Endodermal cell (in vitro differentiated cells): ENCODE data around the gene CYCS. TPM values are rescaled to one million over a fixed set of nuclear protein-coding genes. Genes with fewer than 3 reads are reported as not detected.
"Not testable (repeated sequence)": the region's sequence is repeated elsewhere in the genome, so short reads cannot be mapped to it uniquely, and the experiment has no call there.

Experiments used
- DNase-seq: peaks from one replicate; pipeline ENCODE4 v3.0.0-alpha.2; 2017
- H3K27ac ChIP-seq: 2 replicates; pipeline ENCODE4 v1.5.1; 2013; ENCODE audit warnings: mild to moderate bottlenecking, low read depth, low read length, moderate library complexity
- H3K27me3 ChIP-seq: 2 replicates; pipeline ENCODE4 v1.6.1; 2013; ENCODE audit warnings: mild to moderate bottlenecking, low read length, moderate library complexity; ENCODE audit not compliant: insufficient read depth, control insufficient read depth, poor library complexity, severe bottlenecking
- H3K36me3 ChIP-seq: 2 replicates; pipeline ENCODE4 v1.7.0; 2013; ENCODE audit warnings: mild to moderate bottlenecking, low read length, moderate library complexity; ENCODE audit not compliant: control insufficient read depth, insufficient read depth
- H3K4me1 ChIP-seq: one replicate; pipeline ENCODE4 v1.7.0; 2013; ENCODE audit warnings: low read length; ENCODE audit not compliant: control insufficient read depth, insufficient read depth
- H3K4me3 ChIP-seq: 2 replicates; pipeline ENCODE4 v1.5.1; 2013; ENCODE audit warnings: mild to moderate bottlenecking, low read length, moderate library complexity
- H3K9ac ChIP-seq: 2 replicates; pipeline ENCODE4 v1.6.1; 2013; ENCODE audit warnings: mild to moderate bottlenecking, low read length, moderate library complexity; ENCODE audit not compliant: poor library complexity, severe bottlenecking; ENCODE audit errors: extremely low read depth
- H3K9me3 ChIP-seq: 2 replicates; pipeline ENCODE4 v1.6.1; 2013; ENCODE audit warnings: mild to moderate bottlenecking, low read length, moderate library complexity; ENCODE audit not compliant: control insufficient read depth
- H3K27ac Mint-ChIP-seq: 2 replicates; pipeline ENCODE4 v1.8.0; 2020; ENCODE audit warnings: mixed read lengths
- H3K27me3 Mint-ChIP-seq: 2 replicates; pipeline ENCODE4 v1.8.0; 2021; ENCODE audit warnings: mild to moderate bottlenecking, mixed read lengths; ENCODE audit not compliant: insufficient read depth
- H3K36me3 Mint-ChIP-seq: 2 replicates; pipeline ENCODE4 v1.8.0; 2020; ENCODE audit warnings: low read depth, mixed read lengths
- H3K4me1 Mint-ChIP-seq: 2 replicates; pipeline ENCODE4 v1.8.0; 2020; ENCODE audit warnings: mixed read lengths
- H3K4me3 Mint-ChIP-seq: 2 replicates; pipeline ENCODE4 v1.8.0; 2020; ENCODE audit warnings: mild to moderate bottlenecking, moderate library complexity, mixed read lengths
- H3K9me3 Mint-ChIP-seq: 2 replicates; pipeline ENCODE4 v1.8.0; 2020; ENCODE audit warnings: mild to moderate bottlenecking, mixed read lengths
- CTCF ChIP-seq: fragments of 200-600 bp; sonication (generic); conservative IDR thresholded peaks from 2 replicates; pipeline ENCODE4 v1.5.0; 2021; ENCODE audit warnings: antibody characterized with exemption, mild to moderate bottlenecking
- WGBS, 2 experiments: methylation state at CpG; one replicate each; pipeline versions ENCODE4 v1.1.5 to v1.1.7; 2013; ENCODE audit warnings: missing lambda C conversion rate in 2 of 2, mixed read lengths in 1 of 2; ENCODE audit not compliant: insufficient coverage in 1 of 2, insufficient read length in 1 of 2; 5-methylcytosine and 5-hydroxymethylcytosine counted together
- total RNA-seq, 2 donors: library from RNA; stranded (reverse); fragmentation: NEBNext Ultra II Directional in 1 of 2; extraction: Animal tissue kit (Norgen Biotek cat#: 25700) in 1 of 2; gene quantifications; 2 replicates in 1 of 2; 3 replicates in 1 of 2; pipeline ENCODE4 v1.2.1, GENCODE V29; 2021

Gene CYCS
- total RNA-seq, 2 donors from 2014 or later, result 118 to 126 TPM

DNA sequence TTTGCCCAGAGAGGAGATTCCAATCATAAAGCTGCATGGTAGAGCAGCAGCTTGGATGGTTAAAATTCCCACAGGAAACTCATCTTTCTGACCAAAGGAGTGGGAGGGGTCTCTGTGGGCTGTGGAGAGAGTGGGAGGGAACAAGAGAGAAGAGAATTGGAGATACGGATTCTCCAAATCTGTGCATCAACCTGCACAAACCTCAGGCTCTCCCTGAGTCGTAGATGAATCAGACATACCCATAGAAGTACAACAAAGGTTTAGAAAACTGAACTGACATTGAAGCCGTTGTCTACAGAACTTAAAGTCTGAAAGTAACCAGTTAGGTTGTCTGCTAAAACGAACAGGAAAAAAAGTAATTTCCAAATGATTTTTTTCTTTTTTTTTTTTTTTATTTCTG is 41.9 kb downstream of the CYCS start:
- no peaks in the 10 kb centered on the region for H3K27me3 ChIP-seq
- Mint-ChIP-seq H3K27ac (no peak overlapping the region), H3K27me3 (no peaks in the 10 kb centered on the region), H3K36me3 (no peaks in the 10 kb centered on the region), H3K4me3 (no peak overlapping the region), H3K9me3 (no peaks in the 10 kb centered on the region), H3K4me1 (no peaks in the 10 kb centered on the region)
- no peaks in the 10 kb centered on the region for H3K36me3 ChIP-seq
- H3K27ac ChIP-seq, result no peak overlapping the region
- no peaks in the 10 kb centered on the region for H3K4me1 ChIP-seq
- no peak for TF ChIP-seq CTCF
- no peak overlapping the region for H3K9ac ChIP-seq
- no peak overlapping the region for H3K4me3 ChIP-seq
- DNase-seq, result no peak
- 84 to 89% methylated on average over 4 of the region's 4 CpGs for WGBS, 2 experiments
- no peaks in the 10 kb centered on the region for H3K9me3 ChIP-seq

- not testable (repeated sequence) for H3K9me3 ChIP-seq, DNase-seq, H3K4me1 ChIP-seq, H3K27ac ChIP-seq, H3K36me3 ChIP-seq, H3K4me3 Mint-ChIP-seq, H3K9ac ChIP-seq, H3K4me1 Mint-ChIP-seq, H3K27me3 ChIP-seq, H3K27ac Mint-ChIP-seq, H3K27me3 Mint-ChIP-seq, H3K36me3 Mint-ChIP-seq, H3K9me3 Mint-ChIP-seq, H3K4me3 ChIP-seq
- 71 to 93% methylated on average over 3 to 4 of the region's 4 CpGs for WGBS, 2 experiments
Measured at GRCh38 chr7:25082041-25082440, 43.0 kb downstream of the CYCS start.

DNA sequence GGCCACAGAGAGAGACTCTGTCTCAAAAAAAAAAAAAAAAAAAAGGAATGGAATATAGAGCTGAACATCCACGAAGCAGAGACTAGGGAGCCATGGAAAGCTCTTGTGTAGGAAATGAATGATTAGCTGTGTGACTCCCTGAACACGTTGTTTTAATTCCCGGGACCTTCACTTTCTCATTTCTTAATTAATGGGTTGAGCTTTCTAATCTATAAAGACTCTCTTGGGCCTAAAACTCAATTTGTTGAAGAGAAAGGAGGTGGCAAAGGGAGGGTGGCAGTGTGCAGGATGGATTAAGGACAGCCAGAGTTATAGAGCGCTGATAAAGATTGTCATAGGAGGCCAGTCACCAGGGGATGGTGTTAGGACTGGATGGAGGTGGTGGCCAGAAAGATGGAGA is 48.0 kb downstream of the CYCS start:
- no peaks in the 10 kb centered on the region for H3K36me3 ChIP-seq
- Mint-ChIP-seq H3K27me3 (peaks cover 3% of the 10 kb centered on the region), H3K27ac (no peak overlapping the region), H3K9me3 (no peaks in the 10 kb centered on the region), H3K36me3 (no peaks in the 10 kb centered on the region), H3K4me3 (no peak overlapping the region), H3K4me1 (no peaks in the 10 kb centered on the region)
- TF ChIP-seq CTCF, result no peak
- no peaks in the 10 kb centered on the region for H3K27me3 ChIP-seq
- no peaks in the 10 kb centered on the region for H3K4me1 ChIP-seq
- DNase-seq, result no peak
- no peak overlapping the region for H3K4me3 ChIP-seq
- H3K27ac ChIP-seq, result no peak overlapping the region
- H3K9ac ChIP-seq, result no peak overlapping the region
- 89 to 91% methylated on average over 4 of the region's 4 CpGs for WGBS, 2 experiments
- no peaks in the 10 kb centered on the region for H3K9me3 ChIP-seq

- no peak for TF ChIP-seq CTCF
Measured at GRCh38 chr7:25075459-25075858, 49.6 kb downstream of the CYCS start.

More at GRCh38 chr7:25075459-25075858, 49.6 kb downstream of the CYCS start:
- WGBS, 2 experiments, result 92 to 93% methylated on average over 2 to 8 of the region's 8 CpGs
- Mint-ChIP-seq H3K36me3 (no peaks in the 10 kb centered on the region), H3K9me3 (no peaks in the 10 kb centered on the region), H3K4me3 (no peak overlapping the region), H3K27ac (no peak overlapping the region), H3K4me1 (no peaks in the 10 kb centered on the region), H3K27me3 (peaks cover 3% of the 10 kb centered on the region)
- Histone ChIP-seq H3K36me3 (no peaks in the 10 kb centered on the region), H3K9ac (no peak overlapping the region), H3K9me3 (no peaks in the 10 kb centered on the region), H3K27ac (no peak overlapping the region), H3K27me3 (no peaks in the 10 kb centered on the region), H3K4me3 (no peak overlapping the region), H3K4me1 (no peaks in the 10 kb centered on the region)
- no peak for DNase-seq
